Vagina (tissue), 2 donors: Measurements from ENCODE around the gene KCNS1.

Source experiments
- CTCF ChIP-seq, 3 experiments: fragments of 450-650 bp in 2 of 3; fragments of 200-600 bp in 1 of 3; sonication (generic) in 1 of 3; IDR thresholded peaks; one replicate each; pipeline ENCODE4 v1.5.1; 2017 to 2019; ENCODE audit warnings: antibody characterized with exemption in 3 of 3, mild to moderate bottlenecking in 2 of 3, moderate library complexity in 2 of 3
- POLR2A ChIP-seq, 2 donors: fragments of 450-650 bp; IDR thresholded peaks; one replicate each; pipeline ENCODE4 v1.6.1; 2017; ENCODE audit warnings: antibody characterized with exemption in 2 of 2, mild to moderate bottlenecking in 2 of 2, moderate library complexity in 2 of 2
- POLR2AphosphoS5 ChIP-seq, 2 donors: sonication (generic); formaldehyde crosslinking; IDR thresholded peaks; one replicate each; pipeline ENCODE4 v1.9.0; 2017; ENCODE audit warnings: antibody characterized with exemption in 2 of 2, mild to moderate bottlenecking in 2 of 2, low read depth in 1 of 2; ENCODE audit not compliant: insufficient read depth in 1 of 2

GRCh38 chr20:45091366-45091765 is 9.6 kb downstream of the KCNS1 start:
- TF ChIP-seq CTCF (IDR thresholded peaks at IDR 0.05) = no peak
- TF ChIP-seq POLR2A (IDR thresholded peaks at IDR 0.05) = no peak
- TF ChIP-seq POLR2AphosphoS5 (IDR thresholded peaks at IDR 0.05; ENCODE audit: insufficient read depth in 1 of 2, low read depth in 1 of 2) = no peak
